NCI-H2196 (cell line): ENCODE results near the gene GSTO1.
"Not testable (repeated sequence)": the region's sequence is repeated elsewhere in the genome, so short reads cannot be mapped to it uniquely, and the experiment has no call there.

Source experiments
- DNase-seq: peaks from one replicate; lab custom pipeline; 2025; ENCODE audit not compliant: unreplicated experiment; lab: John Stamatoyannopoulos, UW

Gene GSTO1

GRCh38 chr10:104254493-104255310 is at the start of gene GSTO1:
Gene GSTO1, plus strand, starts transcription at chr10:104254892. Its CDS starts 37 bp downstream, at chr10:104254929.
- DNase-seq = peak; percentile 3

- DNase-seq = no peak
These were observed 46.0 kb upstream of the GSTO1 start for GRCh38 chr10:104208730-104209129.

- peak; percentile 33 for DNase-seq
These were observed 45.0 kb upstream of the GSTO1 start for GRCh38 chr10:104209575-104210198.

GRCh38 chr10:104216631-104217030 is 38.1 kb upstream of the GSTO1 start:
- DNase-seq = no peak

- no peak for DNase-seq
These were observed 35.9 kb upstream of the GSTO1 start for GRCh38 chr10:104218751-104219150.

- DNase-seq = no peak
These were observed 34.2 kb upstream of the GSTO1 start for GRCh38 chr10:104220522-104220921.

- DNase-seq = no peak
These were observed 31.4 kb upstream of the GSTO1 start for GRCh38 chr10:104223304-104223703.

GRCh38 chr10:104230490-104230889 is 24.2 kb upstream of the GSTO1 start:
- no peak for DNase-seq

- DNase-seq = peak; percentile 87
These were observed 22.7 kb upstream of the GSTO1 start, which contains the start of gene CFAP43 for GRCh38 chr10:104231784-104232612. Gene CFAP43, minus strand, starts transcription at chr10:104232364. Its CDS starts 118 bp downstream, at chr10:104232246.

- no peak for DNase-seq
These were observed 22.0 kb upstream of the GSTO1 start for GRCh38 chr10:104232613-104233102.

GRCh38 chr10:104233817-104234216 is 20.9 kb upstream of the GSTO1 start:
- DNase-seq = no peak

GRCh38 chr10:104234934-104235333 is 19.8 kb upstream of the GSTO1 start:
- DNase-seq = no peak

- no peak for DNase-seq
These were observed 18.9 kb upstream of the GSTO1 start for GRCh38 chr10:104235801-104236200.

GRCh38 chr10:104240078-104240477 is 14.6 kb upstream of the GSTO1 start:
- no peak for DNase-seq

- no peak for DNase-seq
These were observed 12.1 kb upstream of the GSTO1 start for GRCh38 chr10:104242545-104242944.

- not testable (repeated sequence) for DNase-seq
These were observed 11.7 kb upstream of the GSTO1 start for GRCh38 chr10:104243009-104243408.

- DNase-seq = no peak
These were observed 11.2 kb upstream of the GSTO1 start for GRCh38 chr10:104243512-104243911.

GRCh38 chr10:104245066-104245632 is 9.5 kb upstream of the GSTO1 start:
- DNase-seq = no peak

- DNase-seq = no peak
These were observed 7.7 kb upstream of the GSTO1 start for GRCh38 chr10:104246976-104247375.

- no peak for DNase-seq
These were observed 7.1 kb upstream of the GSTO1 start for GRCh38 chr10:104247513-104248146.
